Nephron progenitor cell (in vitro differentiated cells): ENCODE results near the gene TRABD2B.

Experiments used
- DNase-seq: peaks from one replicate; pipeline ENCODE4 v3.0.0; 2021
- H3K27ac Mint-ChIP-seq: 2 replicates; pipeline ENCODE4 v1.8.0; 2021; ENCODE audit warnings: mild to moderate bottlenecking, moderate library complexity, mixed read lengths
- H3K27me3 Mint-ChIP-seq: 2 replicates; pipeline ENCODE4 v1.8.0; 2021; ENCODE audit warnings: mild to moderate bottlenecking, low read depth, mixed read lengths; ENCODE audit not compliant: poor library complexity
- H3K36me3 Mint-ChIP-seq: 2 replicates; pipeline ENCODE4 v1.8.0; 2021; ENCODE audit warnings: low read depth, mixed read lengths
- H3K4me1 Mint-ChIP-seq: 2 replicates; pipeline ENCODE4 v1.8.0; 2021; ENCODE audit warnings: mixed read lengths
- H3K4me3 Mint-ChIP-seq: 2 replicates; pipeline ENCODE4 v1.8.0; 2021; ENCODE audit warnings: mild to moderate bottlenecking, moderate library complexity, mixed read lengths
- H3K9me3 Mint-ChIP-seq: 2 replicates; pipeline ENCODE4 v1.8.0; 2021; ENCODE audit warnings: mild to moderate bottlenecking, moderate library complexity, mixed read lengths
- TF ChIP-seq, protein P1 (sequence below): fragments of 200-600 bp; sonication (generic); IDR thresholded peaks from 2 replicates; pipeline ENCODE4 v1.5.0; 2021; ENCODE audit warnings: antibody characterized with exemption

TRABD2B gene

DNA sequence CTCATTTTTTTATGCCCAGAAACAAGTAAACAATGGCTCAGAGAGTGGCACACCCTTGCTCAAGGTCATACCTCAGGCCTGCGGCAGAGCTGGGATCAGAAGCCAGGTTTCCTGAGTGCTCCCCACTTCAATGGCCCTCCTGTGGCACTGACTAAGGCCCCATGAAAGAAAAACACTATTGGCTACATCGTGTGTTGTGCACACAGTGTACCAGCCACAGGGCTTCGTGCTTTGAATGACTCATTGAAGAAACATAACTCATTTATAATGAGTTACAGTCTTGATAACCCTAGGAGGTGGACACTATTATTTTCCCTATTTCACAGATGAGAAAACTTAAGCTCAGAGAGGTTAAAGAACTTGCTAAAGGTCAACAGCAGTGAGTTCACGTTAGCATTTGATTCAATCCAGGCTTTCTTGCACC, 91.2 kb downstream of the TRABD2B start:
- Mint-ChIP-seq H3K27ac (no peak overlapping the region), H3K4me3 (no peak overlapping the region), H3K4me1 (peaks cover 72% of the 10 kb centered on the region), H3K27me3 (peaks cover 47% of the 10 kb centered on the region), H3K9me3 (no peaks in the 10 kb centered on the region), H3K36me3 (peaks cover 17% of the 10 kb centered on the region)
- no peak for DNase-seq
- TF ChIP-seq, protein P1, sequence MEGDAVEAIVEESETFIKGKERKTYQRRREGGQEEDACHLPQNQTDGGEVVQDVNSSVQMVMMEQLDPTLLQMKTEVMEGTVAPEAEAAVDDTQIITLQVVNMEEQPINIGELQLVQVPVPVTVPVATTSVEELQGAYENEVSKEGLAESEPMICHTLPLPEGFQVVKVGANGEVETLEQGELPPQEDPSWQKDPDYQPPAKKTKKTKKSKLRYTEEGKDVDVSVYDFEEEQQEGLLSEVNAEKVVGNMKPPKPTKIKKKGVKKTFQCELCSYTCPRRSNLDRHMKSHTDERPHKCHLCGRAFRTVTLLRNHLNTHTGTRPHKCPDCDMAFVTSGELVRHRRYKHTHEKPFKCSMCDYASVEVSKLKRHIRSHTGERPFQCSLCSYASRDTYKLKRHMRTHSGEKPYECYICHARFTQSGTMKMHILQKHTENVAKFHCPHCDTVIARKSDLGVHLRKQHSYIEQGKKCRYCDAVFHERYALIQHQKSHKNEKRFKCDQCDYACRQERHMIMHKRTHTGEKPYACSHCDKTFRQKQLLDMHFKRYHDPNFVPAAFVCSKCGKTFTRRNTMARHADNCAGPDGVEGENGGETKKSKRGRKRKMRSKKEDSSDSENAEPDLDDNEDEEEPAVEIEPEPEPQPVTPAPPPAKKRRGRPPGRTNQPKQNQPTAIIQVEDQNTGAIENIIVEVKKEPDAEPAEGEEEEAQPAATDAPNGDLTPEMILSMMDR, result no peak

DNA sequence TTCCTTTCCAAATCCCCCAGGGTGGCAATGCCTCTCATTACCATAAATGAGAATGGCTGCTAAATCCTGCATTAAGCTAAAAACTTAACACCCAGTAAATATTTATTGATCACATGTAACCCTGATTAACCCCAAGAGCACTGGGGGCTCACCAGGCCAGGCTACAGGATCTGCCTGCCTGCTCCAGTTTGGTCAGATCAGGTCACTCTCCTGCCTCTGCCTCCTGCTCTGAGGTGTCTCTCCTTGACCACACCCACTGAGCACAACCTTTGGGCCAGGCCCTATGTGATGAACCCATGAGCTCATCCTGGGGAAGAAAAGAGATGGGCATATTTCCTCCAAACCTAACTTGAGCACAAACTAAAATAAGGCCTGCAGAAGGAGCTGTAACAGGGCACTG, 93.5 kb downstream of the TRABD2B start:
- peaks cover 4% of the 10 kb centered on the region for H3K36me3 Mint-ChIP-seq
- H3K4me1 Mint-ChIP-seq, result peaks cover 68% of the 10 kb centered on the region
- no peaks in the 10 kb centered on the region for H3K9me3 Mint-ChIP-seq
- H3K4me3 Mint-ChIP-seq, result no peak overlapping the region
- DNase-seq, result no peak
- no peak overlapping the region for H3K27ac Mint-ChIP-seq
- peaks cover 48% of the 10 kb centered on the region for H3K27me3 Mint-ChIP-seq
- TF ChIP-seq, protein P1, result no peak

DNA sequence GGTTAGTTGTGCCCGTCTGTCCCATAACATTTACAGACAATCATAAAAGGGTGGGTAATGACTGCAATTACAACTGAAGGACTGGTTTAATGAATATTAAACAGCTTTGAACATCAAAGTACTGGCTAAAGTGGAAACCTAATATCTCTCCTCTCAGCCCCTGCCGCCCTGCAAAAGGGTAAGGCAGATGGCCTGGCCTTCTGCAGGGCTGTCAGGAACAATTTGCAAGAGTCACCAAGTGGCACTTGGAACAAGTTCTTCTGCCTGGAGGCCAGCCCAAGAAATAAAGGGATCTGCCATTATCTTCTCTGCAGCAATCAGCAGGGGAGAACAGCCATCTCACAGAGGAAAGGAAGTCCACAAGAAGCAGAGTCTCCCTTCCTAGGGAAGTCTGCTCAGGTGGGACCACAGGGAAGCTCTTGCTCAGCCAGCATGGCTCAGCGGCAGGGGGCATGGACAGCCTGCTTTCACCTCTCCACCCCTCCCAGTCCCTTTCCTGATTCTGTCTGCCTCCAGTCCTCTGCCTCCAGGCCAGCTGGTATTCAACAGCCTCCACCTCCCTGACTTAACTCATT, 96.1 kb downstream of the TRABD2B start:
- H3K4me3 Mint-ChIP-seq, result no peak overlapping the region
- TF ChIP-seq, protein P1, result no peak
- H3K4me1 Mint-ChIP-seq, result peaks cover 70% of the 10 kb centered on the region
- H3K9me3 Mint-ChIP-seq, result no peaks in the 10 kb centered on the region
- peaks cover 39% of the 10 kb centered on the region for H3K27me3 Mint-ChIP-seq
- no peaks in the 10 kb centered on the region for H3K36me3 Mint-ChIP-seq
- DNase-seq, result no peak
- no peak overlapping the region for H3K27ac Mint-ChIP-seq

DNA sequence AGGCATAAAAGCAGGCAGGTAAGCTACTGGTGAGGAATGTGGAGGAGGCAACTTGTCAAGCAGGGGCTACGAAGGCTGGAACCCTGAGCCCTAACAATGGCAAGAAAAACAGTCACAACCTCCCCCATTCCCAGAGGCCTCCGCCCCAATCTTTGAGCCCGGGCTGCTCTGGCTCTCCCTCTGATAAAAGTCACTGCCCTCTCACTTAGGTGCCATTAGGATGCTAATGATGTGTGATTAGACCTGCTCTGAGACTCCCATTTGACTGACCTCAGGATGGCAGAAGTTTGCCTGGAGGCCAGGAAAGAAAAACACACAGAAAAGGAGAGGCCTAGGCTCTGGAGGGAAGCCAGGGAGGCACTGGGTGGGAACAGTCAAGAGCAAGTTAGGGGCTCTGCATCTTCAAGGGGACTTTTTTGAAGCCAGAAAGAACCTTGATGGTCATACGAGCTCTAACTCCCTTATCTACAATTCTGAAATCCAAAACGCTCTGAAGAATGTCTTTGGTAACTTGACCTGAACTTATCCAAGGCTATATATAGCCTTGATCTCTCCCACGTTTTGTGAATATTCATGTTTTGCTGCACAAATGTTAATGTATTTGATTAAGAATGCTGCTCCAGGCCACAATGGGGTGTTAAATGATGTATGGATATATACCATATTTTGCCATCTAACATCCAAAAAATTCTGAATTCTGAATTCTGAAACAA, 98.9 kb downstream of the TRABD2B start:
- TF ChIP-seq, protein P1, result no peak
- peaks cover 81% of the 10 kb centered on the region for H3K4me1 Mint-ChIP-seq
- H3K9me3 Mint-ChIP-seq, result no peaks in the 10 kb centered on the region
- peak overlapping the region; percentile 80 for H3K27ac Mint-ChIP-seq
- H3K27me3 Mint-ChIP-seq, result peaks cover 35% of the 10 kb centered on the region
- no peak overlapping the region for H3K4me3 Mint-ChIP-seq
- H3K36me3 Mint-ChIP-seq, result no peaks in the 10 kb centered on the region
- DNase-seq, result no peak

DNA sequence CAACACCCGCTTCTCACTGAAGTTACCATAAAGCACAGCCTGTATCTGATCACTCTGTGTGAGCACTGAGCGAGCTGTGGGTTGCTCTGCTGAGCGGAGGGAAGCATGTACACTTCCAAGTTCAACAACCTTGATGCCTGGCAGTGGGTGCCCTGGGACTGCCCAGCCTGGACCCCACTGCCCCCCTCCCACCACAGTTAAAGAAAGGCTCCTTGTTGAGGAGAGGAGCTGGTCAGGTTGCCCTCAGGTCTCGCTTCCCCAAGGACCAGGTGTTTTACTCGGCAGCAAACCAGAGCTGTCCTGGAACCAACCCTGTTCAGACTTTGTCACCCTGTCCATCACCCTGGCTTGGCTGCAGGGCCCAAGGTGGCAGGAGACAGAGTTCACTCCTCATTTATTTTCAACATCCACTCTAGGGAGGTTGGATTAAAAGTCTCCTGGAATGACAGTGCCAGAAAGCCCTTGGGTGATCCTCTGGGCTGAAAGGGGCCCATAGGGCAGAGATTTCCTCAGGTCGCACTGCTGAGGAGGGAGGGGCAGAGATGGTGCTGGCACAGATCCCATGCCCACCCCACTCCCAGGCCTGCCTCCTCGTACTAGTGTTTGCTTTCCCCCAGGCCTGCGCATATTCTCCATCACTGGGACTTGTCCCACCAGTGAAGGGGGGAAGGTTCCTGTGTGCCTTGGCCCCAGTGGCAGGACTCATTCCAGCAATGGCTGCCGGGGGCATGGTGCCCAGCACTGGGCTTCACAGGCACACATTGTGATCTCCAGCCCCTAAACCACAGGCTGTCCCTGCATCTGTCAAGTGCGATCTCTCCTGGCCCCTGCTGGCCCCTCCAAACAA, 101.7 kb downstream of the TRABD2B start:
- Mint-ChIP-seq H3K9me3 (no peaks in the 10 kb centered on the region), H3K4me1 (peaks cover 62% of the 10 kb centered on the region), H3K36me3 (no peaks in the 10 kb centered on the region), H3K27me3 (peaks cover 32% of the 10 kb centered on the region), H3K27ac (no peak overlapping the region), H3K4me3 (no peak overlapping the region)
- DNase-seq, result no peak
- TF ChIP-seq, protein P1, result no peak
